Suprapubic skin (tissue), 4 donors: ENCODE measurements around the gene CABLES1.

Experiments
- EP300 ChIP-seq: sonication (generic); formaldehyde crosslinking; IDR thresholded peaks from one replicate; pipeline ENCODE4 v1.6.1; 2017; ENCODE audit warnings: antibody characterized with exemption
- POLR2A ChIP-seq, 2 donors: fragments of 450-650 bp; IDR thresholded peaks; one replicate each; pipeline ENCODE4 v1.6.1; 2017; ENCODE audit warnings: antibody characterized with exemption in 2 of 2, mild to moderate bottlenecking in 2 of 2, moderate library complexity in 2 of 2
- POLR2AphosphoS5 ChIP-seq, 3 donors: sonication (generic); formaldehyde crosslinking; IDR thresholded peaks; one replicate each; pipeline ENCODE4 v1.6.1; 2017; ENCODE audit warnings: antibody characterized with exemption in 3 of 3
- TF ChIP-seq, protein P1 (sequence below), 2 donors: fragments of 200-600 bp in 1 of 2; fragments of 450-650 bp in 1 of 2; sonication (generic) in 1 of 2; IDR thresholded peaks; one replicate each; pipeline ENCODE4 v1.5.1; 2016 to 2019; ENCODE audit warnings: antibody characterized with exemption in 2 of 2, mild to moderate bottlenecking in 1 of 2, moderate library complexity in 1 of 2

DNA sequence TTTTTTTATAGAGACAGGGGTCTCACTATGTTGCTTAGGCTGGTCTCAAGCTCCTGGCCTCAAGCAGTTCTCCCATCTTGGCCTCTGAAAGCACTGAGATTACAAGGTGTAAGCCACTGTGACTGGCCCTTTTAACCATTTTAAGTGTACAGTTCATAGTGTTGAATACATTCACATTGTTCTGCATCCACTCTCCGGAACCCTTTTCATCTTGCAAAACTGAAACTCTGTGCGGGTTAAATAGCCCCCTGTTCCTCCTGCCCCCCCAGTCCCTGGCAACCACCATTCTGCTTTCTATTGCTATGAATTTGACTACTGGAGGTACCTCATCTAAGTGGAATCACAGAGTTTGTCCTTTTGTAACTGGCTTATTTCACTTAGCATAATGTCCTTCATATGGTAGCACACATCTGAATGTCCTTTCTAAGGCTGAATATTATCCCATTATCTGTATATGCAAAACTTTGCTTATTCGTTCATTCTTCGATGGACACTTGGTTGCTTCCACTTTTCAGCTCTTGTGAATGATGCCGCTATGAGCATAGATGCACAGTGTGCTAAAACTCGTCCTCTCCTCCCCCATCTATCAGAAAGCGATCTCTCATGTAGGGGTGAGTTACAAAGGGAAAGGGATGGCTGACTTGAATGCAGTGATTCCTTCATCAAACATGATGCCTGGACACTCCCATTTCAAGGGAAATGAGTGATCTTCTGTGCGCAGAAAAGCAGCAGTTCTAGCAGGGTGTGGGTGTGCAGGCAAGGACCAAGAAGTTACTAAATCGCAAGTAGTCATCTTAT is 30.2 kb downstream of the CABLES1 start:
- no peak for TF ChIP-seq POLR2AphosphoS5 (IDR thresholded peaks at IDR 0.05)
- TF ChIP-seq EP300, result no peak
- TF ChIP-seq, protein P1, sequence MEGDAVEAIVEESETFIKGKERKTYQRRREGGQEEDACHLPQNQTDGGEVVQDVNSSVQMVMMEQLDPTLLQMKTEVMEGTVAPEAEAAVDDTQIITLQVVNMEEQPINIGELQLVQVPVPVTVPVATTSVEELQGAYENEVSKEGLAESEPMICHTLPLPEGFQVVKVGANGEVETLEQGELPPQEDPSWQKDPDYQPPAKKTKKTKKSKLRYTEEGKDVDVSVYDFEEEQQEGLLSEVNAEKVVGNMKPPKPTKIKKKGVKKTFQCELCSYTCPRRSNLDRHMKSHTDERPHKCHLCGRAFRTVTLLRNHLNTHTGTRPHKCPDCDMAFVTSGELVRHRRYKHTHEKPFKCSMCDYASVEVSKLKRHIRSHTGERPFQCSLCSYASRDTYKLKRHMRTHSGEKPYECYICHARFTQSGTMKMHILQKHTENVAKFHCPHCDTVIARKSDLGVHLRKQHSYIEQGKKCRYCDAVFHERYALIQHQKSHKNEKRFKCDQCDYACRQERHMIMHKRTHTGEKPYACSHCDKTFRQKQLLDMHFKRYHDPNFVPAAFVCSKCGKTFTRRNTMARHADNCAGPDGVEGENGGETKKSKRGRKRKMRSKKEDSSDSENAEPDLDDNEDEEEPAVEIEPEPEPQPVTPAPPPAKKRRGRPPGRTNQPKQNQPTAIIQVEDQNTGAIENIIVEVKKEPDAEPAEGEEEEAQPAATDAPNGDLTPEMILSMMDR (IDR thresholded peaks at IDR 0.05), result no peak
- TF ChIP-seq POLR2A (IDR thresholded peaks at IDR 0.05), result no peak
